Body of pancreas (tissue), 4 donors: ENCODE results near the gene VAV2.

Source experiments
- POLR2A ChIP-seq, 3 donors: fragments of 450-650 bp; IDR thresholded peaks; one replicate each; pipeline ENCODE4 v1.6.1; 2016; ENCODE audit warnings: antibody characterized with exemption in 3 of 3, mild to moderate bottlenecking in 2 of 3
- TF ChIP-seq, protein P1 (sequence below), 7 experiments: fragments of 450-650 bp in 4 of 7; fragments of 200-600 bp in 3 of 7; sonication (generic) in 3 of 7; IDR thresholded peaks; one replicate each; pipeline ENCODE4 v1.5.1; 2016 to 2019; ENCODE audit warnings: antibody characterized with exemption in 7 of 7

- TF ChIP-seq POLR2A (IDR thresholded peaks at IDR 0.05) = no peak
- TF ChIP-seq, protein P1, sequence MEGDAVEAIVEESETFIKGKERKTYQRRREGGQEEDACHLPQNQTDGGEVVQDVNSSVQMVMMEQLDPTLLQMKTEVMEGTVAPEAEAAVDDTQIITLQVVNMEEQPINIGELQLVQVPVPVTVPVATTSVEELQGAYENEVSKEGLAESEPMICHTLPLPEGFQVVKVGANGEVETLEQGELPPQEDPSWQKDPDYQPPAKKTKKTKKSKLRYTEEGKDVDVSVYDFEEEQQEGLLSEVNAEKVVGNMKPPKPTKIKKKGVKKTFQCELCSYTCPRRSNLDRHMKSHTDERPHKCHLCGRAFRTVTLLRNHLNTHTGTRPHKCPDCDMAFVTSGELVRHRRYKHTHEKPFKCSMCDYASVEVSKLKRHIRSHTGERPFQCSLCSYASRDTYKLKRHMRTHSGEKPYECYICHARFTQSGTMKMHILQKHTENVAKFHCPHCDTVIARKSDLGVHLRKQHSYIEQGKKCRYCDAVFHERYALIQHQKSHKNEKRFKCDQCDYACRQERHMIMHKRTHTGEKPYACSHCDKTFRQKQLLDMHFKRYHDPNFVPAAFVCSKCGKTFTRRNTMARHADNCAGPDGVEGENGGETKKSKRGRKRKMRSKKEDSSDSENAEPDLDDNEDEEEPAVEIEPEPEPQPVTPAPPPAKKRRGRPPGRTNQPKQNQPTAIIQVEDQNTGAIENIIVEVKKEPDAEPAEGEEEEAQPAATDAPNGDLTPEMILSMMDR (IDR thresholded peaks at IDR 0.05) = no peak
Measured at GRCh38 chr9:133779516-133780403, 212.4 kb downstream of the VAV2 start.
